GM12801 (cell line): ENCODE measurements around the gene LGALS3.

Experiments
- TF ChIP-seq, protein P1 (sequence below): IDR thresholded peaks from one replicate; pipeline ENCODE4 v1.5.1; 2011; ENCODE audit warnings: control low read depth; ENCODE audit not compliant: insufficient read length; ENCODE audit errors: extremely low read depth

Gene LGALS3

DNA sequence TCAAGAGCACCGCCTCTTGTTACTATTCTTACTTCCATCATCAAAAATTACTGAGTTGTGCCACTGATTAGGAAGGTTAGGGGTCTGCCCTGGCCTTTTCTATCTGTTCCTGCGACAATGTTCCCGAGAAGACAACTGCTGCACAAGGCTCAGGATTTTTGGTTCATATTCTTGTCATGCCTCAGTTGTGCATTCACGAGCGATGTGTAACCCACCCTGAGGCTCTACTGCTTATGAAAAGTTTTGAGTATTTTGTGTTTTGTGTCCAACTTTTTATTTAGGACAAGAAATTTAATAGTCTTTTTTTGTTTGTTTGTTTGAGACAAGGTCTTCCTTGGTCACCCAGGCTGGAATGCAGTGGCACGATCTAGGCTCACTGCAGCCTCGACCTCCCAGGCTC lies 23.1 kb upstream of the LGALS3 start:
- TF ChIP-seq, protein P1, sequence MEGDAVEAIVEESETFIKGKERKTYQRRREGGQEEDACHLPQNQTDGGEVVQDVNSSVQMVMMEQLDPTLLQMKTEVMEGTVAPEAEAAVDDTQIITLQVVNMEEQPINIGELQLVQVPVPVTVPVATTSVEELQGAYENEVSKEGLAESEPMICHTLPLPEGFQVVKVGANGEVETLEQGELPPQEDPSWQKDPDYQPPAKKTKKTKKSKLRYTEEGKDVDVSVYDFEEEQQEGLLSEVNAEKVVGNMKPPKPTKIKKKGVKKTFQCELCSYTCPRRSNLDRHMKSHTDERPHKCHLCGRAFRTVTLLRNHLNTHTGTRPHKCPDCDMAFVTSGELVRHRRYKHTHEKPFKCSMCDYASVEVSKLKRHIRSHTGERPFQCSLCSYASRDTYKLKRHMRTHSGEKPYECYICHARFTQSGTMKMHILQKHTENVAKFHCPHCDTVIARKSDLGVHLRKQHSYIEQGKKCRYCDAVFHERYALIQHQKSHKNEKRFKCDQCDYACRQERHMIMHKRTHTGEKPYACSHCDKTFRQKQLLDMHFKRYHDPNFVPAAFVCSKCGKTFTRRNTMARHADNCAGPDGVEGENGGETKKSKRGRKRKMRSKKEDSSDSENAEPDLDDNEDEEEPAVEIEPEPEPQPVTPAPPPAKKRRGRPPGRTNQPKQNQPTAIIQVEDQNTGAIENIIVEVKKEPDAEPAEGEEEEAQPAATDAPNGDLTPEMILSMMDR, result no peak

DNA sequence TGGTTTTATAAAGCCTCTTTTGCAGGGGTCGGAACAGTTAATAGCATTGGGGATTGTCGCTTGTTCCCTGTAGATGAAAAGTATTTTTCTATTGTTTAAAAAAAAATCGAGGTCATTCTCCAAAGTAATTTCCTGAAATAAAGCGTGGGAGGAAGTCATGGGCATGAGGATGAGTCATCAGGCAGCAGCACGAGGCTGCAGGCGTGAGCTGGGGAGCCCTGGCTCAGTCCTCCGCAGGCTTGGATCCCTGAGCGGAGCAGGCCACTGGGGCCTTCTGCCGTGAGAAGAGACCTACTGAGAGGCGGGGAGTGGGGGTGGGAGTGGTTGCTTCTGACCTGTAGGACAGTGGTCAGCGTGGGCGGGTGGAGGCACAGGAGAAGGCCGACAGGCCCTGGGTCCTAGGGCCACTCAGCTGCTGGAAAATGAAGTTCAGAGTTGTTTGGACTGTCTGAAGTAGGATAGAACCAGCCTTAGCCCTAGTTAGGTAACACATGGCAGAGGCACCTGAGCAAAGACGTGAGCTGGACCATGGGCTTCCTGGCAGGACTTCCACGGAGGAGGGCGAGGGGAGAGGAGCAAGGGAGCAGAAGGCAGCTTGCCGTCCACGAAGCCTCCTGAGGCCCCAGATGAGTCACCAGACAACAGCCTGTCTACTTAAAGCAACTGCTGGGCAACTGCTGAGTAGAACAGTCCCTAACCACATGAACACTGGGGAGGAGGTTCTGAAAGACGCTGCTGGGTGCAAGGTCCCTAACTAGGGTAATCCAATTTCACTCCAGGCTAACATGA lies 21.1 kb upstream of the LGALS3 start:
- TF ChIP-seq, protein P1, result no peak

DNA sequence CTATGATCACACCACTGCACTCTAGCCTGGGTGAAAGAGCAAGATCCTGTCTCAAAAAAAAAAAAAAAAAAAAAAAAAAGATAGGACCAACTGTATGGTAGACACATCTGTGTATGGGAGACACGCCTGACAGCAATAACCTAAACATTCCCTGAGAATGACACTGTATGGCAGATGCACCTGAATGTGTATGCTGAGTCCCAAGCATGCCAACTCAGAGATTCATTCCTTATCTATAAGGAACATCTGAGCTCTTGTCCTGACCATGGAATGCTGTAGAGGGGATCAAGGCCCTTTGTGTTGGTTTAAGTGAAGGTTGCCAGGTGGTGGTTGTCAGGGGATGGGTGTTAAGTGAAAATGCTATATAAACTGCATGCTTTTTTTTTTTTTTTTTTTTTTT lies 19.2 kb upstream of the LGALS3 start:
- TF ChIP-seq, protein P1, result no peak

DNA sequence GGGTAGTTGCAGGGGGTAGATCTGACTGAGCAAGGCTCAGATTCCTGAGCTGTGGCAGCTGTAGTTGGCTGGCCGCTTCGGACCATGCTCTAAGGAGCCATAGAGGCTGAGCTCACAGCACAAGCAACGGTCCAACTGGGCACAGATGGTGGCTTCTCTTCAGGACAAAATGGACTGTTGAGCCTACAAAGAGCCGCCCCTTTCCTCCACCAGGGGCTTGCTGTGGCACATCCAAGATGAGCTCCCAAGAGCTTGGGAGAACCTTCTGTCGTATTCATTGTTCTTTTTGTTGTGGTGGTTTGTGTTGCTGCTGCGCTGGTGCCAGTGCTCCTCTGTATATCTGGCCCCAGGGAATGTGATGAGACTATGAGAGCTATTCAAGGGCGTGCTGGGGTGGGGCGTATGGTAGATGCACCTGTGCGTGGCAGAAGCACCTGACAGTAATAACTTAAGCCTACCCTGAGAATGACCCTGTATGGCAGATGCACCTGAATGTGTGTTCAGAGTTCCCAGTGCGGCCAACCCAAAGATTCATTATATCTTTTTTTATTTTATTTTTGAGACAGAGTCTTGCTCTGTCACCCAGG lies 17.8 kb upstream of the LGALS3 start:
- TF ChIP-seq, protein P1, result no peak

DNA sequence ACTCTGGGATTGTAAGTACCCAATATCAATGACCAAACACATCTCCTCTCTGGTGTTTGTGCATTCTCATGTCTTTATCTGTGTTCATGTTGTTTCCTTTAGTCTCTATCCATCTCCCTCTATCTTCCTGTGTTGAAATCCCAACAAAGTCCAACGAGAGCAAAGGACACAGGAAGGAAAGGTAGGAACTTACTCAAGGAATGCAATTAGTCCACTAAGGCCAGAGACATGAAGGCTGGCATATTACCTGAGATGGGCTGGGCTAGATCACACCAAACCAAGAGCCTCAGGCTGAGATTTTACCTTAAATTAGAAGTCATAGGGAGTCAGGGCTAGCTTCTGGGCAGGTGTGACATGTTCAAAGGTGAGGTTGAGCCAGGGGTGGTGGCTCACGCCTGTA lies 14.3 kb upstream of the LGALS3 start:
- TF ChIP-seq, protein P1, result no peak

DNA sequence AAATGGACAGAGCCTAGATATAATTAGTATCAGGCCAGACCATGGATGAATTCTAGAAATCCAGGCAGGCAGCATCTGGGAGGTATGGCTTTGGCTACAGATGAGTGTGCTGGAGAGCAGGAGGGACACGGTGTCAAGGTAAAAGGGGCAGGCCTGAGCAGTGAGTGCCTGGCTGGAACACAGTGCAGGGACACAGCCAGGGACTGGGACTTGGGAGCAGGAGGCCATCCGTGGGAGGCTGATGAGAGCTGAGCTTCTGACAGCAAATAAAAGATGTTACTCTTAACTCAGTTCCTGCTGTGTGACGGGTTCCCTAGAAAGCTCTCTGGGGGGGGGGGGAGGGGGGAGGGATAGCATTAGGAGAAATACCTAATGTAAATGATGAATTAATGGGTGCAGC lies 13.6 kb upstream of the LGALS3 start:
- TF ChIP-seq, protein P1, result no peak

DNA sequence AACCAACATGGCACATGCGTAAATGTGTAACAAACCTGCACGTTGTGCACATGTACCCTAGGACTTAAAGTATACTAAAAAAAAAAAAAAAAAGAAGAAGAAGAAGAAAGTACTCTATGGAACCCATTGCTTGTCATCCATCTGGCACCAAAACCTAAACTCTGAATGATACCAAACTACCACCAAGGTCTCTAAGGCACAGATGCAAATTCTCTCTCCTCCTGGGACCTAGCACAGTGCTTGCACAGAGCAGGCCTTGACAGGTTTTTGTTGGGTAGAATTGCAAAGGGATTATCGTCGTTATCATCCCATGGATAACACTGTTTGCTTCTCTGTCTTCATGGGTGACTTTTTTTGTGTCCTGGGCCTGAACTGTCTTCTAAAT lies 13.2 kb upstream of the LGALS3 start:
- TF ChIP-seq, protein P1, result no peak
